Middle frontal gyrus (tissue), 1 donor: ENCODE results near the gene NLGN4X.

Experiments
- DNase-seq: peaks from one replicate; pipeline ENCODE4 v3.0.0-alpha.2; 2015; ENCODE audit warnings: low spot score; ENCODE audit errors: extremely low spot score

NLGN4X gene

GRCh38 chrX:6159468-6159867 is 69.2 kb downstream of the NLGN4X start:
- no peak for DNase-seq

- no peak for DNase-seq
These were observed 76.7 kb downstream of the NLGN4X start for GRCh38 chrX:6151971-6152370.

- no peak for DNase-seq
These were observed 79.4 kb downstream of the NLGN4X start for GRCh38 chrX:6149060-6149872.

DNA sequence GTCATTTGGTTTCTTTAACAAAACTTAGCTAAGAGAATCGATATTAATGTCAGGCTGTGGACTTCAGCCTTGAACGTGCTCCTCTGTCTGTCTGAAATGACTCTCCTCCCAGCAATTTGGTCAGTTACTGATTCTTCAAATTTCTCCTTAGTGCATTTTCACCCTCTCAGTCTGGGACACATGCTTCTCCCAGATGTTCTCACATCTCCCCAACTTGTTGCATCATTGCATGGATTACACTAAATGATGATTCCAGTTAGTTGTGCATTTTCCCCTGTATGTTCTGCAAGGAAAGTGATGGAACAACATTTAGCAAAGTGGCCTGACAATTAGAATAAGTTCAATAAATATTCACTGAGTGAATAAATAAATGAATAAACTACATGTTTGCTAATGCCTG is 94.4 kb downstream of the NLGN4X start:
- DNase-seq = no peak

DNA sequence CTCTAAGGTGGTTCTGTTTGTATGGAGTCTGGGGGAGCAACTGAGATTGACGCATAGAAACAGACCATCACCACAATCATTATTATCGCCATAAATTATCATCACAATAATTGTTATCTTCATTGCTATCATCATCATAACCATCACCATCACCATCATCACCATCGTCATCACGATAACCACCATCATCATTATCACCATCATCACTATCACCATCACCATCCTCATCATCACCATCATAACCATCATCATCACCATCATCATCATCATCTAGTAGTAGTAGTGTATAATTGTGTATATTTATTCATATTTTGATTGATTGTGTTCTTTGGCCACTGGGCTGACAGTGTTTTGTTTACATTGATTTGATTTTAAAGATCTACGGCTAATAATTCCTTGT is 95.7 kb downstream of the NLGN4X start:
- DNase-seq = no peak

- no peak for DNase-seq
These were observed 97.4 kb downstream of the NLGN4X start for GRCh38 chrX:6131287-6131686.

DNA sequence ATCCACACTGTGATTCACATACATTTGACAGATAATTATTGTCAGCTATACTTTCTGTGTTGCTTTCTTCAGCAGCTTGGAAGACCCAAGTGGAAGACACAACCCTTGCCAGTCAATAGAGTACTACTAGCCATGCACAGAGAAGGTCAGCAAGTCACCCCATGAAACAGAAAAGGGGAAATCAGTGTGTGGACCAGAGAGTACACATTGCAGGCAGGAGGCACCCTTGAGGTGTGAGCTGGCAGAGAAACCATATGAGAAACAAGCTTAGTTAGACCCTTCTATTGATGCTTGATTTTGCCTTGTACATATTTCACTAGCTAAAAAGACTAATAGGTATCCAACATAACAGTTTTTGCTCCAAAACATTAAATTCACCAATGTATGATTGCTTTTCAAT is 99.5 kb downstream of the NLGN4X start:
- no peak for DNase-seq

GRCh38 chrX:6120329-6120728 is 108.3 kb downstream of the NLGN4X start:
- DNase-seq = no peak

DNA sequence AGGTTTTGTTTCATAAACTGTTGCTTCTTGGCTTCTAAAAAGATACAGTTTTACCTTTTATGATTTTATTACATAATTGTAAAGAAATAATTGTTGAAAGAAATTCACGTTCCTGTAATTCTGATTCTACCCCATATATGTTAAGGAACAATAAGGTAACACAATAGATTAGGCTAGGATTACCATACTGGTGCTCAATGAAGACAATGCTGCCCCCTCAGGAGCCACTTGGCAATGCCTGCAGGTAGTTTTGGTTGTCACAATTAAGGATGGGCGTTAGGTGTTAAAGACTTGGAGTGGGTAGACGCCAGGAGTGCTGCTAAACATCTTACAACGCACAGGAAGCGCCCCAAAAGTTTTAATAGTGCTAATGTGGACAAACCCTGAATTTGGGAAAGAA is 133.2 kb downstream of the NLGN4X start:
- DNase-seq = no peak

- no peak for DNase-seq
These were observed 154.1 kb downstream of the NLGN4X start for GRCh38 chrX:6074532-6074931.

DNA sequence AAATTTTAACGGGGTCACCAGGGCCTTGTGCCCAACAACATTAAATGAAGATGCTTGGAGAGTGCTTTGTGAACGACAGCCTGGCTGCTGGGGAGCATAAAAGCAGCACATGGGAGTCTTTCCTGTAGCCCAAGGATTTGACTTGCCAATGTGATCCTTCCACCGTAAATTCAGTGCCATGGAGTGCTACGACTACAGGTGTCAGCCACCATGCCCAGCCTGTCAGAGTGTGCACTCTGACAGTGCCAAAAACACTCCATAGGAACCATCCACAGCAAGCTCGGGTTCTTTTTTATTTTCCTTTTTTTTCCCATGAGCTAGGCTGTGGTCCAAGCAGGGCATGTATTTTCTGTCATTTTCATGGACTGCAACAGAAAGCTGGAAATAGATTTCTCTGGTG is 156.9 kb downstream of the NLGN4X start:
- no peak for DNase-seq

- no peak for DNase-seq
These were observed 161.1 kb downstream of the NLGN4X start for GRCh38 chrX:6067600-6067999.

GRCh38 chrX:6053141-6053540 is 175.5 kb downstream of the NLGN4X start:
- DNase-seq = no peak

- no peak for DNase-seq
These were observed 176.4 kb downstream of the NLGN4X start for GRCh38 chrX:6052111-6052745.

- no peak for DNase-seq
These were observed 179.5 kb downstream of the NLGN4X start for GRCh38 chrX:6049132-6049531.

GRCh38 chrX:6041630-6042029 is 187.0 kb downstream of the NLGN4X start:
- no peak for DNase-seq

GRCh38 chrX:6029014-6029413 is 199.7 kb downstream of the NLGN4X start:
- DNase-seq = no peak

GRCh38 chrX:6026980-6027379 is 201.7 kb downstream of the NLGN4X start:
- DNase-seq = no peak

- DNase-seq = no peak
These were observed 202.2 kb downstream of the NLGN4X start for GRCh38 chrX:6026429-6026828.

- no peak for DNase-seq
These were observed 204.5 kb downstream of the NLGN4X start for GRCh38 chrX:6024204-6024603.

GRCh38 chrX:6021316-6022091 is 207.2 kb downstream of the NLGN4X start:
- no peak for DNase-seq

DNA sequence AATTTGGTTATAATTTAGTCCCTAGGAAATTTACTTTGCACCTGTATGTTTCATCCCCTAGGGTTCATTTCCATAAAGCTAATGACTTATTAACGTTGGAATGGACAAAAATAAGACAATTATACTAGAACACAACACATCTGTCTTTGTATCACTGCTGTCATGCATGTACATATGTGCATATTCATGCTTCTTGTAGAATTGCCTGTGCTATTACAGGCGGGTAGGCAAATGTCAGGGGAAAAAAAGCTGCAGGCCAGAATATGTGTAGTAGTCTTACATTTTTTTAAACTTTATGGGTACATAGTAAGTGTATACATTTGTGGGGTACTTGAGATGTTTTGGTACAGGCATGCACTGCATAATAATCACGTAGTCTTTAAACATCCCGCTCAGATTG is 209.6 kb downstream of the NLGN4X start:
- no peak for DNase-seq
